Loucy (cell line): ENCODE results near the gene LYL1.

Experiments used
- H2AFZ ChIP-seq: fragments of 200-600 bp; sonication (generic); 2 replicates; pipeline ENCODE4 v1.6.0; 2016; ENCODE audit warnings: antibody characterized with exemption, mild to moderate bottlenecking, low read length, moderate library complexity
- H3F3A ChIP-seq: fragments of 200-600 bp; 2 replicates; pipeline ENCODE4 v1.6.0; 2016; ENCODE audit warnings: antibody characterized with exemption, low read depth, mild to moderate bottlenecking
- H3K27me3 ChIP-seq: fragments of 200-600 bp; sonication (generic); 2 replicates; pipeline ENCODE4 v1.6.1; 2014; ENCODE audit warnings: low read length, mild to moderate bottlenecking; ENCODE audit not compliant: insufficient read depth, poor library complexity, severe bottlenecking
- H3K36me3 ChIP-seq: fragments of 200-600 bp; sonication (generic); 2 replicates; pipeline ENCODE4 v1.6.1; 2016; ENCODE audit warnings: low read length; ENCODE audit not compliant: insufficient read depth
- H3K4me1 ChIP-seq: fragments of 200-600 bp; sonication (generic); 2 replicates; pipeline ENCODE4 v1.5.1; 2014; ENCODE audit warnings: low read length, mild to moderate bottlenecking; ENCODE audit not compliant: insufficient read depth, poor library complexity, severe bottlenecking
- H3K4me2 ChIP-seq: fragments of 200-600 bp; sonication (generic); 2 replicates; pipeline ENCODE4 v1.6.0; 2014; ENCODE audit warnings: antibody characterized with exemption, low read length, low read depth, mild to moderate bottlenecking; ENCODE audit not compliant: poor library complexity, severe bottlenecking
- H3K4me3 ChIP-seq: fragments of 200-600 bp; sonication (generic); 2 replicates; pipeline ENCODE4 v1.5.1; 2014; ENCODE audit warnings: low read length, mild to moderate bottlenecking, mixed read lengths; ENCODE audit not compliant: poor library complexity, severe bottlenecking
- H3K79me2 ChIP-seq: fragments of 200-600 bp; sonication (generic); 2 replicates; pipeline ENCODE4 v1.6.1; 2014; ENCODE audit warnings: low read length; ENCODE audit not compliant: insufficient read depth
- H3K9ac ChIP-seq: fragments of 200-600 bp; sonication (generic); 2 replicates; pipeline ENCODE4 v1.6.0; 2014; ENCODE audit warnings: mild to moderate bottlenecking, low read depth, low read length, moderate library complexity; ENCODE audit not compliant: poor library complexity, severe bottlenecking
- H3K9me2 ChIP-seq: fragments of 200-600 bp; sonication (generic); replicated peaks from 2 replicates; pipeline ENCODE4 v1.6.1; 2016; ENCODE audit warnings: low read depth, low read length, mixed read lengths
- H3K9me3 ChIP-seq: fragments of 200-600 bp; sonication (generic); 2 replicates; pipeline ENCODE4 v1.6.1; 2014; ENCODE audit warnings: mild to moderate bottlenecking, antibody characterized with exemption, low read length, low read depth; ENCODE audit not compliant: insufficient read depth
- H4K20me1 ChIP-seq: fragments of 200-600 bp; sonication (generic); 2 replicates; pipeline ENCODE4 v1.6.0; 2014; ENCODE audit warnings: antibody characterized with exemption, low read length, mild to moderate bottlenecking; ENCODE audit not compliant: insufficient read depth, poor library complexity, severe bottlenecking
- EZH2phosphoT487 ChIP-seq: fragments of 200-600 bp; IDR thresholded peaks from 2 replicates; pipeline ENCODE4 v1.6.1; 2018; ENCODE audit warnings: antibody characterized with exemption, mild to moderate bottlenecking, moderate library complexity, borderline replicate concordance
- TF ChIP-seq, protein P1 (sequence below): fragments of 200-600 bp; sonication (generic); conservative IDR thresholded peaks from 2 replicates; pipeline ENCODE4 v1.5.1; 2014; ENCODE audit warnings: mild to moderate bottlenecking, antibody characterized with exemption, low read length

The LYL1 gene

DNA sequence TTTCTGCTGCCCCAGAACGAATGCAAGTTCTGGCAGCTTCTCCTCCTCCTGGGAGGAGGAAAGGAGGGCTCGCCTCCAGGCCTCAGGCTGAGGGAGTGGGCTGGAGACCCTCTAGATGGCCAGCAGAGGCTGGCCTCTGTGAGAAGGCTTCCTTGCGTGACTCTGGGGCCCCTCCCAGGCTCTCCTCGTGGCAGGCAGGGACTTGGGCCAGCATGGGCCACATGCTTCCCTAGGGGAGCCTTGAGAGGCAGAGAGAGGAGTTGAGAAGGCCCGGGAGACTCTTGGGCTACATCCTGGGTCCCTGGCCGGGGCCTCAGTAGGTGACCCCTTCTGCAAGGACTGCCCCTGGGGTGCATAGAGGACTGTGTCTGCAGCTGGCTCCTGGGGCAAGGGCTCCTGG lies 25.9 kb downstream of the LYL1 start:
- TF ChIP-seq, protein P1, sequence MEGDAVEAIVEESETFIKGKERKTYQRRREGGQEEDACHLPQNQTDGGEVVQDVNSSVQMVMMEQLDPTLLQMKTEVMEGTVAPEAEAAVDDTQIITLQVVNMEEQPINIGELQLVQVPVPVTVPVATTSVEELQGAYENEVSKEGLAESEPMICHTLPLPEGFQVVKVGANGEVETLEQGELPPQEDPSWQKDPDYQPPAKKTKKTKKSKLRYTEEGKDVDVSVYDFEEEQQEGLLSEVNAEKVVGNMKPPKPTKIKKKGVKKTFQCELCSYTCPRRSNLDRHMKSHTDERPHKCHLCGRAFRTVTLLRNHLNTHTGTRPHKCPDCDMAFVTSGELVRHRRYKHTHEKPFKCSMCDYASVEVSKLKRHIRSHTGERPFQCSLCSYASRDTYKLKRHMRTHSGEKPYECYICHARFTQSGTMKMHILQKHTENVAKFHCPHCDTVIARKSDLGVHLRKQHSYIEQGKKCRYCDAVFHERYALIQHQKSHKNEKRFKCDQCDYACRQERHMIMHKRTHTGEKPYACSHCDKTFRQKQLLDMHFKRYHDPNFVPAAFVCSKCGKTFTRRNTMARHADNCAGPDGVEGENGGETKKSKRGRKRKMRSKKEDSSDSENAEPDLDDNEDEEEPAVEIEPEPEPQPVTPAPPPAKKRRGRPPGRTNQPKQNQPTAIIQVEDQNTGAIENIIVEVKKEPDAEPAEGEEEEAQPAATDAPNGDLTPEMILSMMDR = no peak
- TF ChIP-seq EZH2phosphoT487 = no peak
- H2AFZ ChIP-seq = no peak overlapping the region
- H3K9ac ChIP-seq = no peak overlapping the region
- H3K4me2 ChIP-seq = no peak overlapping the region
- H3K36me3 ChIP-seq = no peaks in the 10 kb centered on the region
- no peak overlapping the region for H3K4me3 ChIP-seq
- H3F3A ChIP-seq = no peaks in the 10 kb centered on the region
- no peaks in the 10 kb centered on the region for H3K27me3 ChIP-seq
- H3K9me2 ChIP-seq = no peaks in the 10 kb centered on the region
- H4K20me1 ChIP-seq = no peaks in the 10 kb centered on the region
- no peaks in the 10 kb centered on the region for H3K9me3 ChIP-seq
- H3K79me2 ChIP-seq = no peaks in the 10 kb centered on the region
- H3K4me1 ChIP-seq = peaks cover 3% of the 10 kb centered on the region

DNA sequence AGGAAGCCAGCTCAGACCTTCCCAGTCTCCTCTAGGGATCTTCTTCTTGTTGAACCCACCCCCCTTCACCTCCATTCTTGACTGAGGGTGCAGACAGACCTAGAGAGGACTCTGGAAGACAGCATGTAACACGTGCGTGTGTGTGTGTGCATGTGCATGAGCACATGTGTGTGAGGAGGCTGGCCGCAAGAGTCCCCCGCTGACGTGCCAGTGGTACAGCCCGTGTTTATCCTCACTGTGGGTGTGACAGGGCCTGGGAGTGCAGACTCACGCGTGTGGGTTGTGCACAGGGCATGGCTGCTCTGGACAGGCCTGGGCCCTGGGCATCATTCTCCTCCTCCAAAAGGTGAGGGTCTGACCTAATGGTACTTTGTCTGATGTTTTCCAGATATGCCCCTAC lies 26.3 kb downstream of the LYL1 start:
- no peaks in the 10 kb centered on the region for H3K79me2 ChIP-seq
- no peaks in the 10 kb centered on the region for H3F3A ChIP-seq
- no peak overlapping the region for H3K9ac ChIP-seq
- H3K9me3 ChIP-seq = no peaks in the 10 kb centered on the region
- peaks cover 3% of the 10 kb centered on the region for H3K4me1 ChIP-seq
- no peak overlapping the region for H2AFZ ChIP-seq
- TF ChIP-seq, protein P1 = no peak
- no peak for TF ChIP-seq EZH2phosphoT487
- no peaks in the 10 kb centered on the region for H4K20me1 ChIP-seq
- H3K36me3 ChIP-seq = no peaks in the 10 kb centered on the region
- no peaks in the 10 kb centered on the region for H3K9me2 ChIP-seq
- no peak overlapping the region for H3K4me3 ChIP-seq
- H3K27me3 ChIP-seq = no peaks in the 10 kb centered on the region
- no peak overlapping the region for H3K4me2 ChIP-seq

DNA sequence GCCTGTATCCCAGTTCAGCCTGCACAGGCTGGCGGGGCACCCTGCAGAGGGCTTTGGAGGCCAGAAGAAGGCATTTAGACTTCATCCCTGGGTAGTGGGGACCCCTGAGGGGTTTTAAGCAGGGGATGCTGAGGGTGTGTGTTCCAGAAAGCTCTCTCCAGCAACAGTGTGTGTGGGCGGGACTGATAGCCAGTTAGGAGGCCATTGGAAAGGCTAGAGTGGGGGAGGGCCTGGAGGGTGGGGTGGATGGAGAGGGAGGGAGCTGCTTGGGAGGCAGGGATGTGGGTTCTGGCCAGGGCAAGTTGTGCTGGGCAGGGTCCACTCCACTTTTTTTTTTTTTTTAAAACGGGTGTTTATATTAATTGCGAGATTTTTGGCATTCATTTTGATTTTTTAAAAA lies 28.3 kb downstream of the LYL1 start:
- Histone ChIP-seq H3K4me2 (no peak overlapping the region), H3K36me3 (no peaks in the 10 kb centered on the region), H3F3A (no peaks in the 10 kb centered on the region), H3K9ac (no peak overlapping the region), H3K9me2 (no peaks in the 10 kb centered on the region), H3K27me3 (no peaks in the 10 kb centered on the region), H3K4me3 (no peak overlapping the region), H3K9me3 (no peaks in the 10 kb centered on the region), H3K4me1 (peaks cover 3% of the 10 kb centered on the region), H3K79me2 (no peaks in the 10 kb centered on the region), H2AFZ (no peak overlapping the region), H4K20me1 (no peaks in the 10 kb centered on the region)
- TF ChIP-seq, protein P1 = no peak
- no peak for TF ChIP-seq EZH2phosphoT487
